ENCODE results near the gene NBAS.

DNA sequence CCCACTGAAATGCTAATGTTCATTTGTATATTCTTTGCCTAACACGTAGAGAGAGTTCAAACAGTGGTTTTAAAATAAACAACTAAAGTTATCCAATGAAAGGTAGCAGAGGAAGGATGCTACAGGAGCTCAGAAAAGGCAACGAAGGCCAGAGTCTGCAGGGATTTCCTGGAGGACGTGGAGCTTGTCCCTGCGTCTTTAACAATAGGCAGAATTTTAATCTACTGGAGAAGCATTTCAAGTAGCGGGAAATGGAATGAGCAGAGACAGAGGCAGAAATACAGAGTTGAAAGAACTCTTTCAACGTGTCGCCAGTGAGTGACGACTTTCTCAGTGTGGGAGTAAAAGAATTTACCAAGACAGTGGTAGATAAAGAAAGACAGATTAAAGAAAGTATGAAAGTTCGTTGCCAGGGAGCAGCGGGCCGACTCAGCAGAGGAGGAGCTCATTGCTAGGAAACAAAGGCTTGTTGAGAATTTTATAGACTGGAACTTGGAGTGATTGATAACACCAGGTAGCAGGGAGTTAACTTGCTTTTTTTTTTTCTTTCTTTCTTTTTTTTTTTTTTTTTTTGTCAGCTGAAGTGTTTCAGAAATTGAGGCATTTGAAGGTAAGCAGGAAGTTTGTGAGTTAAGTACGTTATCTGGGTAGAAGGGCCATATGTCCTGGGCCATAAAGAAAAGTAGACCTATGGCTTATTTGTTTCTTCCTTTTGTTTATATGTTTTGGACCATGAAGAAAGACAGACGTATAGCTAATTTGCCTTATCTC, 625 bp upstream of the NBAS start:
- TF ChIP-seq, protein P1, sequence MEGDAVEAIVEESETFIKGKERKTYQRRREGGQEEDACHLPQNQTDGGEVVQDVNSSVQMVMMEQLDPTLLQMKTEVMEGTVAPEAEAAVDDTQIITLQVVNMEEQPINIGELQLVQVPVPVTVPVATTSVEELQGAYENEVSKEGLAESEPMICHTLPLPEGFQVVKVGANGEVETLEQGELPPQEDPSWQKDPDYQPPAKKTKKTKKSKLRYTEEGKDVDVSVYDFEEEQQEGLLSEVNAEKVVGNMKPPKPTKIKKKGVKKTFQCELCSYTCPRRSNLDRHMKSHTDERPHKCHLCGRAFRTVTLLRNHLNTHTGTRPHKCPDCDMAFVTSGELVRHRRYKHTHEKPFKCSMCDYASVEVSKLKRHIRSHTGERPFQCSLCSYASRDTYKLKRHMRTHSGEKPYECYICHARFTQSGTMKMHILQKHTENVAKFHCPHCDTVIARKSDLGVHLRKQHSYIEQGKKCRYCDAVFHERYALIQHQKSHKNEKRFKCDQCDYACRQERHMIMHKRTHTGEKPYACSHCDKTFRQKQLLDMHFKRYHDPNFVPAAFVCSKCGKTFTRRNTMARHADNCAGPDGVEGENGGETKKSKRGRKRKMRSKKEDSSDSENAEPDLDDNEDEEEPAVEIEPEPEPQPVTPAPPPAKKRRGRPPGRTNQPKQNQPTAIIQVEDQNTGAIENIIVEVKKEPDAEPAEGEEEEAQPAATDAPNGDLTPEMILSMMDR (conservative IDR thresholded peaks at IDR 0.05) = no peak
- no peak for TF ChIP-seq EZH2 (IDR thresholded peaks at IDR 0.05; ENCODE audit: low read depth)
